Progenitor cell of endocrine pancreas (in vitro differentiated cells): Measurements from ENCODE around the gene PPP2R5C. TPM values are rescaled to one million over a fixed set of nuclear protein-coding genes. Genes with fewer than 3 reads are reported as not detected.
"Not testable (repeated sequence)": the region's sequence is repeated elsewhere in the genome, so short reads cannot be mapped to it uniquely, and the experiment has no call there.

Experiments used
- DNase-seq: peaks from one replicate; pipeline ENCODE4 v3.0.0; 2021; ENCODE audit warnings: low spot score; ENCODE audit not compliant: unreplicated experiment
- H3K27ac Mint-ChIP-seq: 2 replicates; pipeline ENCODE4 v1.8.0; 2021; ENCODE audit warnings: mild to moderate bottlenecking, moderate library complexity, mixed read lengths
- H3K27me3 Mint-ChIP-seq: 2 replicates; pipeline ENCODE4 v1.8.0; 2021; ENCODE audit warnings: mixed read lengths
- H3K36me3 Mint-ChIP-seq: 2 replicates; pipeline ENCODE4 v1.8.0; 2022; ENCODE audit warnings: mixed read lengths; ENCODE audit not compliant: insufficient read depth
- H3K4me1 Mint-ChIP-seq: 2 replicates; pipeline ENCODE4 v1.8.0; 2021; ENCODE audit warnings: low read depth, mixed read lengths
- H3K4me3 Mint-ChIP-seq: 2 replicates; pipeline ENCODE4 v1.8.0; 2021; ENCODE audit warnings: low read depth, mild to moderate bottlenecking, moderate library complexity, mixed read lengths
- H3K9me3 Mint-ChIP-seq: 2 replicates; pipeline ENCODE4 v1.8.0; 2021; ENCODE audit warnings: low read depth, mixed read lengths
- CTCF ChIP-seq: fragments of 200-600 bp; sonication (generic); IDR thresholded peaks from one replicate; pipeline ENCODE4 v1.5.0; 2021; ENCODE audit warnings: antibody characterized with exemption, mild to moderate bottlenecking; ENCODE audit not compliant: unreplicated experiment
- long read RNA-seq: library from polyadenylated mRNA; unstranded; transcript quantifications from one replicate; pipeline ENCODE4 v2.0.0, GENCODE V29; 2020
- total RNA-seq: library from RNA; stranded (reverse); gene quantifications from 2 replicates; pipeline ENCODE4 v1.2.1, GENCODE V29; 2021

Gene PPP2R5C
- total RNA-seq, result 106 and 120 TPM in 2 replicates
- long read RNA-seq, full-length matches to known transcripts, result 117 of 184 reads
- long read RNA-seq, partial matches to known transcripts, result 42 of 184 reads
- long read RNA-seq, other reads (novel, unspliced or antisense), result 25 of 184 reads

DNA sequence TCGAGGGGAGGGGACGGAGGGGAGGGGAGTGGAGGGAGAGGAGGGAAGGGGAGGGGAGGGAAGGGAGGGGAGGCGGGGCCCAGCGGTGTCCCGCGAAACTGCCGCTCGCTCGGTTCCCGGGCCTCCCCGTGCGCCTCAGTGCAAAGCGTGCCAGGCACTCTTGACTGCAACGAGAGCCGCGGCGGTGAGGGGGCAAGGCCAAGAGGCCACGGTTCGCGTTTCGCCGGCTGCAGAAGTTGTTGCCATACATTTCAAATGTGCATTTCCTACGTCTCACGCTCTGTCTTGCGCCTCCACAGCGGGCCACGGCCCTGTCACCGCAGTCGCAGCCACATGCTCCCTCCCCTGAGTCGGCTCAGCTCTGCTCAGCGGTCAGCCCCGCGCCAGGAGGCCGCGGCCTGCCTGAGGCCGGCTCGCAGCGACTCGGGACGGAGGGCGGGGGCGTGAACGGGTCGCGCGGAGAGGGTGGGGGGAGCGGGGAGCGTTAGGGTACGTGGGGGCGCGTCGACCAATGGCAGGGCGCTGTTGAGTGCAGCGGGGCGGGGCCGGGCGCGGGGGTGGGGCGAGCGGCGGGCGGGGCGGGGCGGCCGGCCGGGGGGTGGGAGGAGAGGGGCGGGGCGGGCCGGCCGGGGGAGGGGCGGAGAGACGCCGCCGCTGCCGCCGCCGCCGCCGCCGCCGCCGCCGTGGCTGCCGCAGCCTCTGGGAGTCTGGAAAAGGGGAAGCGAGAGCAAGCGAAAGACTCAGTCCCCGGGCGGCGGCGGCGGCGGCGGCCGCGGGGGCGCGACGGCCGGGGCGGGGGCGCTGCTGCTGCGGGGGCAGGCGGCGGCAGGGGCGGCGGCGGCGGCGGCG lies at the start of gene PPP2R5C:
PPP2R5C (plus strand) TSS at position 678 of the 849 bp plus-strand sequence. CDS start 185 bp downstream, outside the sequence.
- Mint-ChIP-seq H3K4me3 (peak within 1 kb of the TSS; percentile 88), H3K27me3 (peaks cover 25% of the 10 kb centered on the region), H3K27ac (peak within 1 kb of the TSS; percentile 92), H3K9me3 (no peaks in the 10 kb centered on the region), H3K4me1 (peaks cover 3% of the 10 kb centered on the region), H3K36me3 (peaks cover 10% of the 10 kb centered on the region)
- peak; percentile 87 for DNase-seq
- no peak for TF ChIP-seq CTCF

GRCh38 chr14:101711857-101712233 lies 49.7 kb upstream of the PPP2R5C start:
- H3K4me3 Mint-ChIP-seq, H3K27me3 Mint-ChIP-seq, DNase-seq, H3K36me3 Mint-ChIP-seq, H3K27ac Mint-ChIP-seq, H3K9me3 Mint-ChIP-seq, H3K4me1 Mint-ChIP-seq: not testable (repeated sequence)

- H3K27me3 Mint-ChIP-seq, H3K4me3 Mint-ChIP-seq, DNase-seq, H3K36me3 Mint-ChIP-seq, H3K27ac Mint-ChIP-seq, H3K4me1 Mint-ChIP-seq, H3K9me3 Mint-ChIP-seq: not testable (repeated sequence)
Measured at GRCh38 chr14:101712341-101712740, 49.2 kb upstream of the PPP2R5C start.

- not testable (repeated sequence) for H3K27ac Mint-ChIP-seq, H3K9me3 Mint-ChIP-seq, H3K27me3 Mint-ChIP-seq, H3K36me3 Mint-ChIP-seq, DNase-seq, H3K4me3 Mint-ChIP-seq, H3K4me1 Mint-ChIP-seq
Measured at GRCh38 chr14:101713091-101713490, 48.4 kb upstream of the PPP2R5C start.

GRCh38 chr14:101713621-101714349 lies 47.7 kb upstream of the PPP2R5C start:
- H3K4me1 Mint-ChIP-seq, result no peaks in the 10 kb centered on the region
- H3K9me3 Mint-ChIP-seq, result peaks cover 3% of the 10 kb centered on the region
- H3K4me3 Mint-ChIP-seq, result no peak overlapping the region
- DNase-seq, result no peak
- no peaks in the 10 kb centered on the region for H3K27me3 Mint-ChIP-seq
- no peak for TF ChIP-seq CTCF
- H3K27ac Mint-ChIP-seq, result no peak overlapping the region
- H3K36me3 Mint-ChIP-seq, result no peaks in the 10 kb centered on the region

GRCh38 chr14:101714394-101714793 lies 47.1 kb upstream of the PPP2R5C start:
- Mint-ChIP-seq H3K27ac (no peak overlapping the region), H3K9me3 (peaks cover 3% of the 10 kb centered on the region), H3K36me3 (no peaks in the 10 kb centered on the region), H3K4me3 (no peak overlapping the region), H3K27me3 (peaks cover 3% of the 10 kb centered on the region), H3K4me1 (no peaks in the 10 kb centered on the region)
- TF ChIP-seq CTCF, result no peak
- DNase-seq, result no peak
